Right atrium auricular region (tissue), 2 donors: Measurements from ENCODE around the gene MCTS1. TPM values are rescaled to one million over a fixed set of nuclear protein-coding genes. Genes with fewer than 3 reads are reported as not detected.
"Not testable (repeated sequence)": the region's sequence is repeated elsewhere in the genome, so short reads cannot be mapped to it uniquely, and the experiment has no call there.

ENCODE experiments used
- DNase-seq: peaks from one replicate; pipeline ENCODE4 v3.0.0-alpha.2; 2019; ENCODE audit warnings: low spot score
- H3K27ac ChIP-seq, 2 donors: fragments of 200-600 bp; sonication (generic); 1 replicate in 1 of 2; 2 replicates in 1 of 2; pipeline ENCODE4 v1.5.1; 2016 to 2019
- H3K27me3 ChIP-seq, 2 donors: fragments of 200-600 bp; sonication (generic); one replicate each; pipeline versions ENCODE4 v1.5.1 to v1.6.0; 2017 to 2019
- H3K36me3 ChIP-seq: fragments of 200-600 bp; sonication (generic); one replicate; pipeline ENCODE4 v1.5.1; 2016
- H3K4me1 ChIP-seq, 2 donors: fragments of 200-600 bp; sonication (generic); one replicate each; pipeline versions ENCODE4 v1.5.1 to v1.6.0; 2017 to 2019
- H3K4me3 ChIP-seq, 2 donors: fragments of 200-600 bp; sonication (generic); 1 replicate in 1 of 2; 2 replicates in 1 of 2; pipeline ENCODE4 v1.5.1; 2017 to 2019; ENCODE audit warnings: mild to moderate bottlenecking in 1 of 2, moderate library complexity in 1 of 2
- H3K9me3 ChIP-seq, 2 donors: fragments of 200-600 bp; sonication (generic); one replicate each; pipeline ENCODE4 v1.5.1; 2019
- CTCF ChIP-seq, 2 donors: fragments of 200-600 bp; sonication (generic); IDR thresholded peaks; one replicate each; pipeline ENCODE4 v1.5.1; 2019; ENCODE audit warnings: antibody characterized with exemption in 2 of 2
- total RNA-seq, 2 donors: library from RNA; depleted of rRNA; stranded (reverse); fragments of >200 nt; gene quantifications; one replicate each; pipeline ENCODE4 v1.1.0, GENCODE V29; 2016

The MCTS1 gene
- total RNA-seq, 2 donors from 2014 or later, result 17.2 to 25.3 TPM

- no peak for TF ChIP-seq CTCF (IDR thresholded peaks at IDR 0.05)
- no peak for DNase-seq
- Histone ChIP-seq H3K4me3 (no peak overlapping the region), H3K4me1 (no peaks in the 10 kb centered on the region), H3K27ac (no peak overlapping the region), H3K36me3 (no peaks in the 10 kb centered on the region), H3K9me3 (no peaks in the 10 kb centered on the region), H3K27me3 (no peaks in the 10 kb centered on the region)
Measured at GRCh38 chrX:120568609-120569008, 35.3 kb upstream of the MCTS1 start.

GRCh38 chrX:120570011-120570600 is 33.8 kb upstream of the MCTS1 start:
- no peak overlapping the region for H3K27ac ChIP-seq
- H3K4me1 ChIP-seq, result no peaks in the 10 kb centered on the region
- no peak overlapping the region for H3K4me3 ChIP-seq
- TF ChIP-seq CTCF (IDR thresholded peaks at IDR 0.05), result no peak
- H3K9me3 ChIP-seq, result no peaks in the 10 kb centered on the region
- H3K27me3 ChIP-seq, result no peaks in the 10 kb centered on the region
- DNase-seq, result no peak
- no peaks in the 10 kb centered on the region for H3K36me3 ChIP-seq

- not testable (repeated sequence) for H3K27me3 ChIP-seq, H3K27ac ChIP-seq, H3K36me3 ChIP-seq, H3K4me3 ChIP-seq, H3K4me1 ChIP-seq, DNase-seq, H3K9me3 ChIP-seq
Measured at GRCh38 chrX:120573806-120574205, 30.1 kb upstream of the MCTS1 start.

- no peaks in the 10 kb centered on the region for H3K4me1 ChIP-seq
- DNase-seq, result no peak
- H3K9me3 ChIP-seq, result no peaks in the 10 kb centered on the region
- no peaks in the 10 kb centered on the region for H3K36me3 ChIP-seq
- no peak overlapping the region for H3K4me3 ChIP-seq
- no peak overlapping the region for H3K27ac ChIP-seq
- H3K27me3 ChIP-seq, result no peaks in the 10 kb centered on the region
- TF ChIP-seq CTCF (IDR thresholded peaks at IDR 0.05), result no peak
Measured at GRCh38 chrX:120575379-120576114, 28.4 kb upstream of the MCTS1 start.

- no peak for TF ChIP-seq CTCF (IDR thresholded peaks at IDR 0.05)
- H3K4me1 ChIP-seq, result no peaks in the 10 kb centered on the region
- no peaks in the 10 kb centered on the region for H3K9me3 ChIP-seq
- H3K27ac ChIP-seq, result no peak overlapping the region
- H3K36me3 ChIP-seq, result no peaks in the 10 kb centered on the region
- H3K4me3 ChIP-seq, result no peak overlapping the region
- no peak for DNase-seq
- H3K27me3 ChIP-seq, result no peaks in the 10 kb centered on the region
Measured at GRCh38 chrX:120585702-120586101, 18.2 kb upstream of the MCTS1 start.

- Histone ChIP-seq H3K27ac (peak overlapping the region; percentile 78 to 85), H3K36me3 (no peaks in the 10 kb centered on the region), H3K9me3 (no peaks in the 10 kb centered on the region), H3K27me3 (no peaks in the 10 kb centered on the region), H3K4me1 (no peaks in the 10 kb centered on the region), H3K4me3 (peak overlapping the region; percentile 52 to 55)
- no peak for TF ChIP-seq CTCF (IDR thresholded peaks at IDR 0.05)
- no peak for DNase-seq
Measured at GRCh38 chrX:120604361-120604782, 471 bp downstream of the MCTS1 start.
